SH-SY5Y (cell line): Measurements from ENCODE around the gene PTPRM.

Experiments
- GATA2 ChIP-seq: IDR thresholded peaks from 2 replicates; pipeline ENCODE4 v1.6.1; 2011; ENCODE audit warnings: mild to moderate bottlenecking, low read depth, low read length
- GATA3 ChIP-seq: IDR thresholded peaks from 2 replicates; pipeline ENCODE4 v1.6.1; 2011; ENCODE audit warnings: low read depth, mild to moderate bottlenecking, low read length, moderate library complexity

GRCh38 chr18:7557973-7558372 lies 9.1 kb upstream of the PTPRM start:
- no peak for TF ChIP-seq GATA3
- no peak for TF ChIP-seq GATA2
